K562 (cell line): Measurements from ENCODE around the gene FITM2. TPM values are rescaled to one million over a fixed set of nuclear protein-coding genes. Genes with fewer than 3 reads are reported as not detected.

Experiments
- ATAC-seq: fragments of 200-7000 bp; cut with Tn5 transposase; 3 replicates; pipeline ENCODE4 v1.9.1; 2020; ENCODE audit warnings: moderate library complexity
- BruUV-seq: library from RNA; stranded (reverse); fragments of 400-500 nt; replicated peaks from 2 replicates; lab custom pipeline; 2021; lab: Mats Ljungman, UMichigan
- CTCF ChIA-PET: fragments of 300-600 bp; formaldehyde crosslinking; extraction: SDS; loops from one replicate; lab custom pipeline; 2021; ENCODE audit warnings: low intra/inter-chr PET ratio; lab: Yijun Ruan, JAX
- POLR2A ChIA-PET: fragments of 300-600, 350-650 bp; sonication (Branson Sonifier 250); formaldehyde crosslinking; extraction: SDS; loops from one replicate; lab custom pipeline; 2021; ENCODE audit warnings: antibody characterized with exemption, inconsistent platforms; lab: Yijun Ruan, JAX
- DNase-seq, 4 experiments: peaks; one replicate each; pipeline versions ENCODE4 v3.0.0 to v3.0.0-alpha.2; 2011 to 2018; ENCODE audit warnings: low spot score in 3 of 4, mixed read lengths in 3 of 4; ENCODE audit errors: extremely low read depth in 1 of 4
- FAIRE-seq: peaks from 2 replicates; lab custom pipeline; 2011; peaks lifted over from hg19 to GRCh38; lab: Jason Lieb, UNC
- H2AFZ ChIP-seq: 2 replicates; pipeline ENCODE4 v1.6.0; 2011; ENCODE audit warnings: low read depth, low read length, control low read depth, inconsistent platforms
- H3K27ac ChIP-seq: fragments of 200-600 bp; 3 replicates; pipeline ENCODE4 v1.8.0; 2011; ENCODE audit warnings: low read depth, mild to moderate bottlenecking, control low read depth, inconsistent platforms, low read length, moderate library complexity, mixed read lengths; ENCODE audit errors: extremely low read depth
- H3K27me3 ChIP-seq, 2 experiments: fragments of 300-600 bp in 1 of 2; 2 replicates in 1 of 2; 3 replicates in 1 of 2; pipeline versions ENCODE4 v1.6.0 to v1.8.0; 2011; ENCODE audit warnings: inconsistent platforms in 2 of 2, low read length in 2 of 2, mild to moderate bottlenecking in 1 of 2, mixed read lengths in 1 of 2, moderate library complexity in 1 of 2; ENCODE audit not compliant: control insufficient read depth in 2 of 2, insufficient read depth in 2 of 2
- H3K36me3 ChIP-seq: fragments of 300-600 bp; 3 replicates; pipeline ENCODE4 v1.8.0; 2011; ENCODE audit warnings: mild to moderate bottlenecking, low read length, inconsistent platforms; ENCODE audit not compliant: control insufficient read depth, insufficient read depth
- H3K4me1 ChIP-seq, 2 experiments: fragments of 200-600 bp in 1 of 2; replicated peaks in 1 of 2; 2 replicates in 1 of 2; 3 replicates in 1 of 2; pipeline versions ENCODE4 v1.5.1 to v1.8.0; 2011; ENCODE audit warnings: inconsistent platforms in 2 of 2, low read length in 2 of 2, mild to moderate bottlenecking in 1 of 2, mixed read lengths in 1 of 2, moderate library complexity in 1 of 2; ENCODE audit not compliant: control insufficient read depth in 2 of 2, insufficient read depth in 2 of 2
- H3K4me2 ChIP-seq: 2 replicates; pipeline ENCODE4 v1.6.1; 2011; ENCODE audit warnings: low read length, control low read depth, inconsistent platforms, mixed read lengths; ENCODE audit not compliant: insufficient read depth
- H3K4me3 ChIP-seq: fragments of 200-600 bp; sonication (generic), shearing (Covaris generic); 2 replicates; pipeline ENCODE4 v1.5.1; 2016; ENCODE audit warnings: control low read depth, inconsistent platforms
- H3K79me2 ChIP-seq: fragments of 200-600 bp; 3 replicates; pipeline ENCODE4 v1.8.0; 2011; ENCODE audit warnings: low read length, inconsistent platforms; ENCODE audit not compliant: control insufficient read depth, insufficient read depth
- H3K9ac ChIP-seq, 2 experiments: 2 replicates each; pipeline versions ENCODE4 v1.6.0 to v1.6.1; 2011; ENCODE audit warnings: low read depth in 2 of 2, low read length in 2 of 2, control low read depth in 1 of 2, inconsistent platforms in 1 of 2, mild to moderate bottlenecking in 1 of 2, mixed read lengths in 1 of 2; ENCODE audit not compliant: insufficient read depth in 1 of 2
- H3K9me1 ChIP-seq: one replicate; pipeline ENCODE4 v1.6.0; 2011; ENCODE audit warnings: inconsistent platforms, mild to moderate bottlenecking, low read length, moderate library complexity; ENCODE audit not compliant: control insufficient read depth, insufficient read depth
- H3K9me3 ChIP-seq: replicated peaks from 2 replicates; pipeline ENCODE4 v1.5.1; 2011; ENCODE audit warnings: low read depth, low read length, inconsistent platforms; ENCODE audit not compliant: control insufficient read depth, insufficient read depth
- H4K20me1 ChIP-seq: replicated peaks from 2 replicates; pipeline ENCODE4 v1.6.1; 2011; ENCODE audit warnings: low read length, inconsistent platforms, mixed read lengths; ENCODE audit not compliant: control insufficient read depth, insufficient read depth
- BRD9 ChIP-seq: fragments of 450-650 bp; IDR thresholded peaks from 2 replicates; pipeline ENCODE4 v1.6.1; 2018; ENCODE audit warnings: low read depth; ENCODE audit not compliant: partially characterized antibody
- CREM ChIP-seq: IDR thresholded peaks from 2 replicates; pipeline ENCODE4 v1.6.1; 2014; ENCODE audit warnings: antibody characterized with exemption, low read depth
- NR1H2 ChIP-seq: sonication (generic); formaldehyde crosslinking; IDR thresholded peaks from 2 replicates; pipeline ENCODE4 v1.4.0; 2020; ENCODE audit warnings: mild to moderate bottlenecking, missing genetic modification reagents
- NR2C2 ChIP-seq, 2 experiments: fragments of 200-800 bp in 1 of 2; sonication (Bioruptor generic) in 1 of 2; sonication (generic) in 1 of 2; formaldehyde crosslinking in 1 of 2; IDR thresholded peaks; 2 replicates each; pipeline versions ENCODE4 v1.6.1 to v1.8.0; 2016 to 2022; ENCODE audit warnings: mild to moderate bottlenecking in 1 of 2, missing compliant biosample characterization in 1 of 2, missing genetic modification characterization in 1 of 2, missing genetic modification reagents in 1 of 2
- RBM25 ChIP-seq: fragments of 200-400 bp; formaldehyde crosslinking; IDR thresholded peaks from 2 replicates; pipeline ENCODE4 v1.6.1; 2018; ENCODE audit warnings: low read length, low read depth, moderate library complexity; ENCODE audit not compliant: severe bottlenecking
- RFX5 ChIP-seq: IDR thresholded peaks from 2 replicates; pipeline ENCODE4 v1.6.1; 2011; ENCODE audit warnings: low read depth, mild to moderate bottlenecking, improper control_type of control experiment, low read length
- TARDBP ChIP-seq: fragments of 450-650 bp; IDR thresholded peaks from 2 replicates; pipeline ENCODE4 v1.6.1; 2016
- THRA ChIP-seq: fragments of 450-650 bp; IDR thresholded peaks from 2 replicates; pipeline ENCODE4 v1.6.1; 2017; ENCODE audit warnings: mild to moderate bottlenecking, moderate library complexity
- ZEB2 ChIP-seq: fragments of 450-650 bp; IDR thresholded peaks from 2 replicates; pipeline ENCODE4 v1.6.1; 2016
- ZNF165 ChIP-seq: fragments of 250-450 bp; sonication (Bioruptor Pico); IDR thresholded peaks from 2 replicates; pipeline ENCODE4 v1.4.0; 2020; ENCODE audit warnings: borderline replicate concordance
- ZZZ3 ChIP-seq: fragments of 450-650 bp; IDR thresholded peaks from 2 replicates; pipeline ENCODE4 v1.6.1; 2016; ENCODE audit warnings: antibody characterized with exemption, mild to moderate bottlenecking, moderate library complexity
- WGBS: fragments of 100-300 bp; shearing (Covaris generic); methylation state at CpG from one replicate; pipeline ENCODE4 v1.1.6; 2016; ENCODE audit warnings: low coverage, mixed read lengths; ENCODE audit not compliant: insufficient coverage; ENCODE audit errors: missing lambda C conversion rate; 5-methylcytosine and 5-hydroxymethylcytosine counted together
- in situ Hi-C: fragments of 300-500 bp; cut with MboI; formaldehyde crosslinking; loops from 4 replicates; pipeline ENCODE4 v1.15.0; 2018; ENCODE audit warnings: inconsistent platforms, mixed read lengths
- intact Hi-C: fragments of 100-400 bp; cut with micrococcal nuclease; formaldehyde crosslinking; loops from 2 replicates; pipeline ENCODE4 v1.14.2; 2022
- polyA plus RNA-seq, 8 experiments: library from polyadenylated mRNA; depleted of rRNA in 4 of 8; stranded (reverse) in 5 of 8; unstranded in 3 of 8; fragments of >200 nt; fragmentation: Nextera tagmentation in 2 of 8; fragmentation: Illumina TruSeq in 1 of 8; extraction: Ambion mirVana in 2 of 8; extraction: Trizol in 1 of 8; gene quantifications; 2 replicates each; pipeline versions ENCODE4 v1.2.1 to v1.2.3, GENCODE V29; 2011 to 2014; ENCODE audit warnings: inconsistent platforms in 1 of 8, missing spikeins in 1 of 8
- total RNA-seq, 7 experiments: library from RNA; depleted of rRNA in 6 of 7; stranded (reverse); fragments of >200 nt in 6 of 7; fragmentation: Illumina TruSeq in 2 of 7; extraction: Trizol in 2 of 7; gene quantifications; 2 replicates each; pipeline versions ENCODE4 v1.2.1 to v1.2.3, GENCODE V29; 2011 to 2021; ENCODE audit warnings: low replicate concordance in 1 of 7
- TF ChIP-seq, protein P1 (sequence below): fragments of 250-450 bp; sonication (Bioruptor Pico); IDR thresholded peaks from 2 replicates; pipeline ENCODE4 v1.8.0; 2022; ENCODE audit warnings: moderate library complexity, mild to moderate bottlenecking, inconsistent platforms
- TF ChIP-seq, protein P2 (sequence below): fragments of 250-450 bp; sonication (Bioruptor Pico); IDR thresholded peaks from 2 replicates; pipeline ENCODE4 v1.5.0; 2021; ENCODE audit warnings: mild to moderate bottlenecking, borderline replicate concordance
- TF ChIP-seq, protein P3 (sequence below): fragments of 250-450 bp; sonication (Bioruptor Pico); IDR thresholded peaks from 2 replicates; pipeline ENCODE4 v1.5.0; 2021

The FITM2 gene
- total and polyA plus RNA-seq, 9 of the 15 experiments (the other 6 are each of a cell fraction or from before 2014, with no cell fraction given): 0.64 to 2.8 (median 1.8) TPM

DNA sequence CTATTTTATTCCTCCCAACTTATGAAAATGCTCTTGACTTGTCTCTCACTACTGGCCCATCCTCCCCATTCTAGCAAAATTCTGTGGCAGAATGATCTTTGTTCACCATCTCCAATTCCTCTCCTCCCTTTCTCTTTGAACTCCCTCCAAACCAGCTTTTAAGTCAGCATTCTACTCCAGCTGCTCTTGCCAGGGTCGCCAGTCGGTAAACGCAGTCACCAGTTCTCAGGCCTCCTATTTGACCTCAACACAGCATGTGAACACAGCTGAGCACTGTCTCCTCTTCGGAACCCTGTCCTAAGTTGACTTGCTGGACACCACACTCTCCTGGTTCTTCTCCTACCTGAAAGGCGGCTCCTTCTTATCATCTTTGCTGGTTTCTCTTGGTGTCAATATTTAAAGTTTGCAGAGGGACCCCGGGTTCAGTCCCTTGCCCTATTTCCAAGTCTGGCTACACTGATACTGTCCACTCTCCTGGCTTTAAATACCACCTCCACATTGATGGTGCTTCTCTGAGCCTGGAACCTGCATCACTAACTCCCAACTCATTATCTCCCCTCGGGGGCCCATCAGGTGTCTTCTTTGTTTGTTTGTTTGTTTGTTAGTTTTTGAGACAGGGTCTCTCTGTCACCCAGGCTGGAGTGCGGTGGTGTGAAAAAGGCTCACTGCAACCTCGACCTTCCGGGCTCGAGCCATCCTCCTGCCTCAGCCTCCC, 36.5 kb downstream of the FITM2 start (continued):
- TF ChIP-seq THRA (no peak), RFX5 (no peak), NR1H2 (CRISPR knock-in tag) (no peak), ZNF165 (no peak), BRD9 (no peak)
- TF ChIP-seq, protein P1, sequence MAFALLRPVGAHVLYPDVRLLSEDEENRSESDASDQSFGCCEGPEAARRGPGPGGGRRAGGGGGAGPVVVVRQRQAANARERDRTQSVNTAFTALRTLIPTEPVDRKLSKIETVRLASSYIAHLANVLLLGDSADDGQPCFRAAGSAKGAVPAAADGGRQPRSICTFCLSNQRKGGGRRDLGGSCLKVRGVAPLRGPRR (CRISPR knock-in tag): no peak
- TF ChIP-seq, all 486 proteins: peak for 0

GRCh38 chr20:44273231-44274215, 37.5 kb downstream of the FITM2 start:
- peak; percentile 23; the same call in 2 of the 3 replicates for ATAC-seq
- peak; percentile 11 for TF ChIP-seq RBM25
- 0 out of 2 replicates have a peak, but pooled peaks have one; percentile 44 for TF ChIP-seq CREM
- TF ChIP-seq NR2C2 (CRISPR knock-in tag; IDR thresholded peaks at IDR 0.05): no peak
- TF ChIP-seq NR2C2 (tag; IDR thresholded peaks at IDR 0.05): no peak
- TF ChIP-seq ZZZ3: no peak
- no peak for TF ChIP-seq TARDBP
- TF ChIP-seq, protein P2, sequence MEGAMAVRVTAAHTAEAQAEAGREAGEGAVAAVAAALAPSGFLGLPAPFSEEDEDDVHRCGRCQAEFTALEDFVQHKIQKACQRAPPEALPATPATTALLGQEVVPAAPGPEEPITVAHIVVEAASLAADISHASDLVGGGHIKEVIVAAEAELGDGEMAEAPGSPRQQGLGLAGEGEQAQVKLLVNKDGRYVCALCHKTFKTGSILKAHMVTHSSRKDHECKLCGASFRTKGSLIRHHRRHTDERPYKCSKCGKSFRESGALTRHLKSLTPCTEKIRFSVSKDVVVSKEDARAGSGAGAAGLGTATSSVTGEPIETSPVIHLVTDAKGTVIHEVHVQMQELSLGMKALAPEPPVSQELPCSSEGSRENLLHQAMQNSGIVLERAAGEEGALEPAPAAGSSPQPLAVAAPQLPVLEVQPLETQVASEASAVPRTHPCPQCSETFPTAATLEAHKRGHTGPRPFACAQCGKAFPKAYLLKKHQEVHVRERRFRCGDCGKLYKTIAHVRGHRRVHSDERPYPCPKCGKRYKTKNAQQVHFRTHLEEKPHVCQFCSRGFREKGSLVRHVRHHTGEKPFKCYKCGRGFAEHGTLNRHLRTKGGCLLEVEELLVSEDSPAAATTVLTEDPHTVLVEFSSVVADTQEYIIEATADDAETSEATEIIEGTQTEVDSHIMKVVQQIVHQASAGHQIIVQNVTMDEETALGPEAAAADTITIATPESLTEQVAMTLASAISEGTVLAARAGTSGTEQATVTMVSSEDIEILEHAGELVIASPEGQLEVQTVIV (CRISPR knock-in tag): no peak
- TF ChIP-seq, protein P3, sequence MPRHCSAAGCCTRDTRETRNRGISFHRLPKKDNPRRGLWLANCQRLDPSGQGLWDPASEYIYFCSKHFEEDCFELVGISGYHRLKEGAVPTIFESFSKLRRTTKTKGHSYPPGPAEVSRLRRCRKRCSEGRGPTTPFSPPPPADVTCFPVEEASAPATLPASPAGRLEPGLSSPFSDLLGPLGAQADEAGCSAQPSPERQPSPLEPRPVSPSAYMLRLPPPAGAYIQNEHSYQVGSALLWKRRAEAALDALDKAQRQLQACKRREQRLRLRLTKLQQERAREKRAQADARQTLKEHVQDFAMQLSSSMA (CRISPR knock-in tag): no peak
- no peak for TF ChIP-seq ZEB2

More at GRCh38 chr20:44273231-44274215, 37.5 kb downstream of the FITM2 start:
- no peaks in the 10 kb centered on the region for H3K4me1 ChIP-seq
- no TSS peak for BruUV-seq
- H3K36me3 ChIP-seq: no peaks in the 10 kb centered on the region
- no peak overlapping the region for H3K4me2 ChIP-seq
- intact Hi-C loops (no loop called here), in situ Hi-C loops (no loop called here)
- no peak overlapping the region for H3K9ac ChIP-seq
- peaks cover 9% of the 10 kb centered on the region for H4K20me1 ChIP-seq
- WGBS: under 1% methylated on average over 10 of the region's 10 CpGs
- no peak overlapping the region for H2AFZ ChIP-seq
- H3K79me2 ChIP-seq: no peaks in the 10 kb centered on the region
- H3K27ac ChIP-seq: no peak overlapping the region
- POLR2A ChIA-PET: no interaction called here
- CTCF ChIA-PET: no interaction called here
- no peak for FAIRE-seq
- DNase-seq: peak in 1 of 4 experiments; percentile 12
- no peak overlapping the region for H3K4me3 ChIP-seq
- peaks cover 5% of the 10 kb centered on the region for H3K9me1 ChIP-seq
- no peaks in the 10 kb centered on the region for H3K9me3 ChIP-seq
- H3K27me3 ChIP-seq: peaks cover 38 to 70% of the 10 kb centered on the region in 2 experiments
